Ishikawa (cell line): ENCODE data around the gene DMD.

Source experiments
- RAD21 ChIP-seq: IDR thresholded peaks from 2 replicates; pipeline ENCODE4 v1.6.1; 2012; ENCODE audit warnings: low read depth
- TAF1 ChIP-seq: IDR thresholded peaks from 2 replicates; pipeline ENCODE4 v1.6.1; 2012; ENCODE audit warnings: low read depth, mild to moderate bottlenecking
- TEAD4 ChIP-seq: IDR thresholded peaks from 2 replicates; pipeline ENCODE4 v1.6.1; 2012
- ZBTB7A ChIP-seq: IDR thresholded peaks from 2 replicates; pipeline ENCODE4 v1.6.1; 2012; ENCODE audit warnings: low read depth
- TF ChIP-seq, protein P1 (sequence below): IDR thresholded peaks from 2 replicates; pipeline ENCODE4 v1.6.1; 2012; ENCODE audit warnings: low read depth, mild to moderate bottlenecking

DNA sequence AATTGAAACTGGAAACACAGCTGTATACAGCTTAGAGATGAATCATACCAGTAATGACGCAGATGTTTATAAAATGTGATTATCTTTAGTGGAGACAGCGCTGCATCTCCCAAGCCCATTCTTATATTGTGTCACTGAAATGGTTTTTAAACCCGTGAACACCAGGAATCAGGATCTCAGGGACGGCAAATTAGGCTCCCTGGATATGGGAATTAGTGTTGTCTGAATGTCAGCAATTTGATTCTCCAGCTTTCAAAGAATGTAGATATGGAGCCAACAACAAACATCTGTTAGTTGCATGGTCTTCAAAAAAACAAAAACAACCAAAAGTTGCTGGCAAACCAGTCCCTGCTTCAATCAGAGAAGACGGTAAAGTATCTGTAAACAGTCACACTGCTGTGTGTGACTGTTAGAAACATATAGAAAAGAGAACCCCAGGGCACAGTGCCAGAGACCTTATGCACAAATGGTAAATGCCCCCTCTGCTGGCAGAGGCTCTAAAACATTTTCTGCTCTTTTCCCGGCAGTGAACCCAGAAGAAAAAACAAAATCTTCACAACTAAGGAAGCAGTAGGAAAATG is 1787.7 kb downstream of the DMD start:
- TF ChIP-seq RAD21: peak; percentile 48
- TF ChIP-seq TAF1: no peak
- TF ChIP-seq, protein P1, sequence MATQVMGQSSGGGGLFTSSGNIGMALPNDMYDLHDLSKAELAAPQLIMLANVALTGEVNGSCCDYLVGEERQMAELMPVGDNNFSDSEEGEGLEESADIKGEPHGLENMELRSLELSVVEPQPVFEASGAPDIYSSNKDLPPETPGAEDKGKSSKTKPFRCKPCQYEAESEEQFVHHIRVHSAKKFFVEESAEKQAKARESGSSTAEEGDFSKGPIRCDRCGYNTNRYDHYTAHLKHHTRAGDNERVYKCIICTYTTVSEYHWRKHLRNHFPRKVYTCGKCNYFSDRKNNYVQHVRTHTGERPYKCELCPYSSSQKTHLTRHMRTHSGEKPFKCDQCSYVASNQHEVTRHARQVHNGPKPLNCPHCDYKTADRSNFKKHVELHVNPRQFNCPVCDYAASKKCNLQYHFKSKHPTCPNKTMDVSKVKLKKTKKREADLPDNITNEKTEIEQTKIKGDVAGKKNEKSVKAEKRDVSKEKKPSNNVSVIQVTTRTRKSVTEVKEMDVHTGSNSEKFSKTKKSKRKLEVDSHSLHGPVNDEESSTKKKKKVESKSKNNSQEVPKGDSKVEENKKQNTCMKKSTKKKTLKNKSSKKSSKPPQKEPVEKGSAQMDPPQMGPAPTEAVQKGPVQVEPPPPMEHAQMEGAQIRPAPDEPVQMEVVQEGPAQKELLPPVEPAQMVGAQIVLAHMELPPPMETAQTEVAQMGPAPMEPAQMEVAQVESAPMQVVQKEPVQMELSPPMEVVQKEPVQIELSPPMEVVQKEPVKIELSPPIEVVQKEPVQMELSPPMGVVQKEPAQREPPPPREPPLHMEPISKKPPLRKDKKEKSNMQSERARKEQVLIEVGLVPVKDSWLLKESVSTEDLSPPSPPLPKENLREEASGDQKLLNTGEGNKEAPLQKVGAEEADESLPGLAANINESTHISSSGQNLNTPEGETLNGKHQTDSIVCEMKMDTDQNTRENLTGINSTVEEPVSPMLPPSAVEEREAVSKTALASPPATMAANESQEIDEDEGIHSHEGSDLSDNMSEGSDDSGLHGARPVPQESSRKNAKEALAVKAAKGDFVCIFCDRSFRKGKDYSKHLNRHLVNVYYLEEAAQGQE: no peak
- TF ChIP-seq ZBTB7A: no peak
- TF ChIP-seq TEAD4: no peak
